Left kidney (tissue), 2 donors: Measurements from ENCODE around the gene PRR20G. TPM values are rescaled to one million over a fixed set of nuclear protein-coding genes. Genes with fewer than 3 reads are reported as not detected.

ENCODE experiments used
- DNase-seq: peaks from one replicate; pipeline ENCODE4 v3.0.0-alpha.2; 2013
- polyA plus RNA-seq: library from polyadenylated mRNA; unstranded; fragments of 120-200 nt; gene quantifications from one replicate; pipeline ENCODE4 v1.2.1, GENCODE V29; 2013; ENCODE audit not compliant: insufficient read length

PRR20G gene
- polyA plus RNA-seq, 1 donor: not detected

DNA sequence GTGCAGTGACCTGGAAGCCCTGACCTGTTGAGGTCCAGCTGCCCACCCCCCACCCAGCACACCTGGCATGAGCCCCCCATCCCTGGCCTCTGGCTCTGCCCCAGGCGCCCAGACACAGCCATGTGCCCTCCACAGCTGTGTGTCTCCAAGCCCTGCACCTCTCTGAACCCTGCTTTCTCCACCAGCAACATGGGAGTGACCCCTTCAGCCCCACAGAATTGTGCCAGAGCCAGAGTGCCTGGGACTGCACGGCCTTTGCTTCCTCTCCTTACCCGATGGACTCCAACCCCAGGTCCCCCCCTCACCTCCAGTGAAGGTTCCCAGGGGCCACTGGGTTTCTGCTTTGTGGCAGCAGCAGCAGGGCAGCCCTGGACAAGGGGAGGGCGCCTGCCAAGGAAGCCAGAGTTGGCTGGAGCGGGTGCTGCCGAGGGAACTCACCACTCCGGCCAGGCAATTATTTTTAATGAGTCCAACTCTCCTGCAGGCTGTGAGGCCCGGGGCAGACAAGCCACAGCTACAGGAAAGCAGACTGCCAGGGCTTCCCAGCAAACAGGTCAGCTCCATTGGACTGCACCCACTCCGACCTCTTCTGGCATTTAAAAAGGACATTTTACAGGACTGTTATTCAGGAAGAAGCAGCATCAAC is 24.1 kb downstream of the PRR20G start:
- DNase-seq: no peak

DNA sequence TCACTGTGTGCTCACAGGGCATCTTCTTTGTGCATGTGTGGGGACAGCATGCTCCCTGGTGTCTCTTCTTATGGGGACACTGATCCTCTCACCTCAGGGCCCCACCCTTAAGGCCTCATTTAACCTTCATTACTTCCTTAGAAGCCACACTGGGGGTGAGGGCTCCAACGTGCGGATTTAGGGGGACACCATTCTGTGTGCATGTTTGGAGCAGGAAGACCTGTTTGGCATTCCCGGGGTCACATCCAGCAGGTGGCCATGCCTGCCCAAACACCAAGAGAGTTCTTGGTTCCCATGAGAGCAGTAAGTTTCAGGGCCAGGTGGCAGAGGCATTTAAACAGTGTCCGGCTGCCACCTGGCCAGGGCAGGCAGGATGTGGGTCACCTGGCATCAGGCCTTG is 24.8 kb downstream of the PRR20G start:
- DNase-seq: no peak

DNA sequence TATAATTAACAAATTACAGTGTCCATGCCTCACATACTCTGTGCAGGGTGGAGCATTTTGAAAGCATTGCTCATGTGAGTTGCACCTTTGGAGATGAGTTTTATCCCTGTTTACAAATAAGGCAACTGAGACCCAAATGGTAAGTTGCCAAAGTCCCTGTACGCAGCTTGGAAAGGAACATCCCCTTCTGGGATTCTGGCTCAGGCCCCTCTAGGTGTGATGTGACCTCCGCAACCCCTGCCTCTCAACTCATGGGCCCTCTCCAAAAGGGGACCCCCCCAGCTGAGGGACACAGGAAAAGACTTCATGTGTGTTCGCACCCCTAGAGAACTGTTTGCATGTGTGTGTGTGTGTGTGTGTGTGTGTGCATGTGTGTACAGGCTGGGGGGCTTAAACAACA is 25.3 kb downstream of the PRR20G start:
- no peak for DNase-seq

DNA sequence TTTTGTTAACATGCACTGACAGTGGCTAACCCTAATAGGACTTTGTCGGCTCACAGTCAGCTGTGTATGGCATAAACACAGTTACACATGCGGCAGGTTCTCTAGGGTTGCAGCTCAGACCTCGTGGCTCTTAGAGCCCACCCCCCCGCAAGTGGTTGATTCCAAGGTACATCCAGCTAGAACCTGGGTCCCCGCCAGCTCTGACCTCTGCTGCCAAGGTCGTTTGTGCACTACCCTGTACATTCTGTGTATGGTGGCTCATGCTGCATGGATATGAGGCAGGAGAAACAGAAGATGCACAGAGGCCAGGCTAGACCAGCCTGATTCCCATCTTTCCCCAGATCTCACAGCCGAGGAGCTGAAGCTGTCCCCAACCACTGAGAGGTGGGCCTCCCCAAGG is 25.9 kb downstream of the PRR20G start:
- no peak for DNase-seq

DNA sequence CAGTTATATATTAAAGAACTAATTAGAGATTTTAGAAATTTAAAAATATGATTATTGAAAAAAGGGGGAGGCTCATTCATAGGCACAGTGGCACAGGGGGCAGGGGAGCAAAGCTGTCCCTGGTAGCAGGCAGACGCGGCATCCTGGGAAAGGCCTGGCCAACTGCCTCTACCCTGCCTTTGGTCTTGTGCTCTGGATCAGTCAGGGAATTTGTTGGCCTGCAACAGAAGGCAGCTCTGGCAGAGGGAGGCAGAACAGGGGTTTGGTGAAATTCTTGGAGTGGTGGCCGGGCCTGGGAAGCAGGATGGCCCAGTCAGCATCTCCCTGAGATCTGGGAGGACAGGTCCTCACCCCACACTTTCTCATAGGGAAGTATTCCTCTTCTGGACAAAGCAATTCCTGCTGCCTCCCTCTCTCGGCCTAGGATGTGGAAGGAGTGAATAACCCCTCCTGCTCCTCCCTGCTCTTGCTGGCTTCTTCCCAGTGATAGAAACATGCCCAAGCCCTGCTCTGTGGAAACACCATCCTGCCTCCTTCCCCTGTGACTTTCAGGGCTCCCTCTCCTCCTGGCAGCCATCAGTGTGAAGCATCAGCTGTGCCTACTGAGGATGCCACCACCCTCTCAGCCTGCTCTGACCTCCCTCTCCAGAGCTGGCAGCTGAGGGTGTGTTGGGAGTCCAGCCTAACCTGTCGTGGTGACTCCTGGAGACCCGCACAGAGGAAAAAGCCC is 26.9 kb downstream of the PRR20G start:
- no peak for DNase-seq

DNA sequence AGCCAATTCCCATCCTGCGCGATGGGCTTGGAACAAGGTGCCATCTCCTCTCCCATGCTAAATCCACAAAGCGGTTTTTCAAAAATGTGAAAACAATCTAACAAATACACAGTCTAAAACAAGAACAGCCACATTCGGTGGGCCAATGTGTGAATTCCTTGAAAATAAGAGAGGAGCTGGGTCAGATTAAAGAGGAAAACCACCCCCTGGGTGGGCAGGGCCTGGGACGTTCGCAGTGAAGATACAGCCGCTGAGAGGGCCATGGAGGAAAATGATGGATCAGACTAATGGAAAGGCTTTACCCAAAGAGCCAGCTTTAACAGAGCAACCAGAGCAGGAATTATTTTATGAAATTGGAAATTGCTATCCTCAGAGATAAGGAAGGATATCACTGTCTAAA is 27.4 kb downstream of the PRR20G start:
- no peak for DNase-seq

DNA sequence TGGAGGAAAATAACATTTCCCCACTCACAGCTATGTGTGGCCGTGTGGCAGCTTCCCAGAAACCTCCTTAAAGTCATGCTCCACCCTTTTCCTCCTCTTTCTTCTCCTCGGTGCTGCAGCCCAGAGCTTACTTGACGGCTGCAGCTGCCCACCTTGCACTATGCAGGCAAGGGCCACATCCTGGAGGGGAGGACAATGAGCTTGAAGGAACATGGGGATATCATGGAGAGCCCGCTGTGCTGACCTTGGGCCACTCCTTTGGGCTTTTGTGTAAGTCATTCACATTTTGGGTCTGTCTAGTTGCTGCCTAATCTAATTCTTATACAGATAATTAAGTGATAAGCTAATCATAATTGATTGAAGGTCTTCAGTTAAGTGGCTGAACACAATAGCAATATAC is 28.0 kb downstream of the PRR20G start:
- DNase-seq: no peak

DNA sequence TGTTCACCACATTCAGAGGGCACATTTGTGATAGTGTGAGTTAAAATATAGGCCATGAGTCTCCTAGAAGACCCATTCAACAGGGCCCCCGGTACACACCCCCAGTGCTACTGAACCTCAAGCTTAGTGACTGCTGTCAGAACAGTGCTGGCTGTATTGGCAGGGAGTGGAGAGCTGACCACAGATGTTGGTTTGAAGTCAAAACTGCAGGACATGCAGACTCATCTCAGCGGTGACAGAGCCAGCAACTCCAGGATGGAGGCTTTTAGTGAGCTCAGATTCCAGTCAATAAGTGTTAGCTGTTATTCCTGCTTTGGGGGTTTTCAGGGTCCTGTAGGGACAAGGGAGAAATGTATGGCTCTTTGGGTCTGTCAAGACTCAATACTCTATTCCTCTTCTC is 29.1 kb downstream of the PRR20G start:
- no peak for DNase-seq

DNA sequence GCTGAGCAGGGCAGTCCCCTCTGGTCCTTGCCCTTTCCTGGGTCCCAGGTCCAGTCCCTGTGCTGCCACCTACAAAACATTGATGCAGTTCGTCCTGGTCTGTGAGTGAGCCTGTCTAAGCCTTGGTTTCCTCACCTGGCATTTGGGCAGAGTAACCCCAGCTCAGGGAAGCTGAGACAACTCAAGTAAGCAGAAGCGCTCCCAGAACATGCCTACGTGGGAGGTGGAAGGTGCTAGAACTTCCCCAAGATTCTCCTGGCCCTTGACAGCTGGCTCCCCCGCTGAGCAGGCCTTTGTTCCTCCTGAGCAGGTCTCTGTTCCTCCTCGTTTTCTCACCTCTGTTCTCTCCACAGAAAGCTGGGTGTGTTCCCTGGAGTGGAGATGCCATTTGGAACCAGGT is 30.5 kb downstream of the PRR20G start:
- no peak for DNase-seq

DNA sequence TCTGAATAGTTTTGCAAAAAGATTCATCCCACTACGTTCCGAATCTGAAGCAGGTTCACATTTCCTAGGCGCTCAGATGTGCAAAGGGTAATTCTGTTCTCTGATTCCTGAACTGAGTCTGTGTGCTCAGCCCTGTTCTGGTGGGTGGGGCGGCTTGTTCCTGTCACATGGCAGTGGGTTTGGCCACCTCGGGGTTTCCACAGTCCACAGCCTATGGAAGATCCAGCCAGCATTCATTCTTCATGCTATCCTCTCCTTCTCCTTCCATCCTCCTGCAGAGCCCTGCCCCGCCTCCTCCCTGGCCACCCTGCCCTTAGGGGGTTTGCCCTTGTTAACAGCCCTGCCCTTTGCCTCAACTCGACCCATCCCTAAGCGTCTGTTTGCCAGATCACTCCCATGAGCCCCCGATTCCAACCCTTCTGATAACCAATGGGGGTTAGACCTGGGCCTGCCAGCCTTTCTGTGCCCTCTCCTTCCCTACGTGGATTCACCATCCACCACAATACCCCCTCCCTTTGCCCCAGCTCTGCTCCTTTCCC is 31.0 kb downstream of the PRR20G start:
- no peak for DNase-seq

DNA sequence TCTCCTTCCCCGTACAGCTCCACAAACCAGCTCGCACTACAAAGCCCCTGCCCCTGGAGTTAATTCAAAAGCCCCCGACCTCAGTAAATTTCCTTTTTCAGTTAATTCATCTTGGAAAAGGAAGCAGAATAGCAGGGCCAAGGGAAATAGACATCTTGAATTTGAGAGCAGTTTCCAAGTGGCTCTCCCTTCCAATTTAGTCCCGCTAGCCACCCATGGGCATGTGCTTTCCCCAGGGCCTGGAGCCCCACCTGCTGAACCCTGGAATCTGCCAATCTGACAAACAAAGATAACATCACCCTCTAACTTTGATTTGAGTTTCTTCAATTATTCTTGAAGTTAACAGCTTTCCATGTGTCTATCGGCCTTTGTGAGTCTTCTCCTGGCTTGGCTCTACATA is 31.7 kb downstream of the PRR20G start:
- DNase-seq: no peak

DNA sequence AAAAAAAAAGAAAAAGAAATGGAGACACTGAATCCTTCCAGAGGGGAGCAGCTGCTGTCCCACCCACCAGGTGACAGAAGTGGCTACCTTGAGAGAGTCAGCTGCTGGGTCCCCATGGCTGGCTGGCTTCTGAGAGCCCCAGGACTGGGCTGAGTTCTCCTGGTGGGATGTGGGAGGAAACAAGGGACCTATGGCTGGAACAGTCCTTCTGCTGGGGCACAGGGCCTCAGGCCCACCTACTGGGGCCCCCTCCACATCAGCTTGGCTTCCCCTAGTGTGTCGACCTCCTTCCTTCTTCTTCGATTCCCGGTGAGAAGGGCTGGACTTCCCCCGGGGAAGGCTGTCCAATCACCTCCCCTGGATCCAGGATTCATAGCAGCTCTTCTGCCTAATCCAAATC is 32.3 kb downstream of the PRR20G start:
- DNase-seq: no peak

DNA sequence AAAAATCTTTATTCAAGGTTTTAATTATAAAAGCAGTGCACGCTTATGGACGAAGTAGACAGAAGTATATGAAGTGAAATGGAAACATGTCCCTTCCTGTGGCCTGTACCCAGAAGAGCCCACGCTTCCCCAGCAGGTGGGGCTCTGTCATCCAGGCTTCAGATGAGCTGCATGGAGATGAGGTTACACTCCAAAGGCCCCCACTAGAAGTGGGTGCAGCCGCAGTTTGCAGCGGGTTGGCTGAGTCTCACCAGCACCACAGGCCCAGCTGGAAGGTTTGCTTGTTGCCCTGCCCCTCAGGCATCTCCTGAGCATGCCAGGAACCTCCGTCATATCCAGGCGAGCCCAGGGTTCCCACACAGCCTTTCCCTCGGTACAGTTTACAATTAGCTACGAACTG is 33.1 kb downstream of the PRR20G start:
- no peak for DNase-seq

DNA sequence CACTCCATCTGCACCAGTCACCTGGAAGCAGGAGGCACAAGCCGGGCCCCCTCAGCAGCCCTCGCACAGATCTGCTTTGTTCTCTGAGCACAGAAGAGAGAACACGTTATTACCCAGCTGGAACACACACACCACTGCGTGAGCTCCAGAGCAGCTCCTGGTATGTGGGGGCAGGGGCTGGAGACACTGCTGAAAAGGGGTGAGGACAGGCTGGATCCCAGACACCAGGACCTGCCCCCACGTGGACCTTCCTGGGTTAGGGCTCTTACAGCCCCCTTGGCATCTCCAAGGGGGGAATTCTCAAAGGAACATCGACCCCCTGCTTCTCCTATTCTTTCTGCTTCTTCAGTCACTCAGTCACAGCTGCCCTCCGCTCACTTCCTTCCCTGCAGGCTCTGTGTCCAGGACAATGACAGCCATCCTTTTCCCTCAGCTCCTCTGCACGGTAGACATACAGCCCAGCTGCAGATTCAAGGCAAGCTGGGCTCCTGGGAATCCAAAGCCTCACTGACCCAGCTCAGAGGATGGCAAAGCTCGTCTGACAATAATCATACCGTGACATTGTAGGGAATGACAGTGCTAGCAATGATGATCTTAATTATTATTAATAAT is 33.7 kb downstream of the PRR20G start:
- no peak for DNase-seq

DNA sequence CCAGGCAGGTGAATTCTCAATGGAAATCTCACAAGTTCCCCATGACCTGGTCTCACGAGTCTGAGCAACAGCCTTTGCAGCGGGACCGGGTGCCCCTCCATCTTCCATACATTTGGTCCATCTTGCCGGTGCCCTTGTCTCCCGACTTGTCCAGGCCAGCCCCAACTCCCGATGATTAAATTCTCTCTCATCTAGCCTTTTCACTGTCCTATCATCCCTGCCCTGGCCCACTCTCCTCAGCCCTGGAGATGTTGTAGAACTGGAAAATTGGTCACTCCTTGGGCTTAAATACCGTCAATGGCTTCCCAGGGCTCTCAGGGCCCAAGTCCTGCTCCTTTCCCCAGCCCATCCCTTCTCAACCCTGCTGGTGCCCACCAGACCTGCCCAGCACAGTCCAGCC is 34.4 kb downstream of the PRR20G start:
- no peak for DNase-seq

DNA sequence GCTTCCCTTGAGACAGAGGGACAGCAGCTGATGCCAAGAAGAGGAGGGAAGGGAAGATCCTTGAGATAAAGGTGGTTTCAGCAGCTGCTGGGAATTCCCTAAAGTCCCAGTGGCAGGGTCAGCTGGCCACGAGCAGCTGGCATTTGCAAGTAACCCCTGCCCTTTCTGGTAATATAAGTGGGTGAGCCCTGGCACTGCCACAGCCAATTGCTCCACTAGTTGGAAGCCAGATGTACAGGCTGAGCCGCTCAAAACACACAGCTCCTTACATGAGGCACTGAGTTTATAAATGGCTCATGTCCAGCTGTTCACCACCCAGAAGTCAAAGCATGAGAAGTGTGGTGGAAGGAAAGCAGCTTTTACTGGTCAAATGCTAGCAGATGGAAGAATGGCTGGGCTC is 35.4 kb downstream of the PRR20G start:
- DNase-seq: no peak

DNA sequence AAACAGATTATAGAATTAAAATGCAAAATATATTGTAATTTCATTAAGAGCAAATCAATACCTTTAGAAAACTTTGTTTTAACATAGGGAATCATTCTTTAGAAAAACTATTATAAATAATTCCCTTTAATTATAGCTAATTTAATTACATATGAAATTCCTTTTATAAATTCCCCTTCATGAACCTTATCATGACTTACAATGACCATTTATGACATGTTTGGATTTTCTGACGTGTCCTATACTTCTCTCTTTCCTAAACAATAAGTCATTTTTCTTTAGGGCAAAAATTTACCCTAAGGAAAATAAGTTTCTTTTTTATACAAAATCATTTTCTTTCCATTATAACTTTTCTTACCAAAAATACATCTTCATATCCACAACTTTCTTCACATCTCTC is 37.8 kb downstream of the PRR20G start:
- no peak for DNase-seq

DNA sequence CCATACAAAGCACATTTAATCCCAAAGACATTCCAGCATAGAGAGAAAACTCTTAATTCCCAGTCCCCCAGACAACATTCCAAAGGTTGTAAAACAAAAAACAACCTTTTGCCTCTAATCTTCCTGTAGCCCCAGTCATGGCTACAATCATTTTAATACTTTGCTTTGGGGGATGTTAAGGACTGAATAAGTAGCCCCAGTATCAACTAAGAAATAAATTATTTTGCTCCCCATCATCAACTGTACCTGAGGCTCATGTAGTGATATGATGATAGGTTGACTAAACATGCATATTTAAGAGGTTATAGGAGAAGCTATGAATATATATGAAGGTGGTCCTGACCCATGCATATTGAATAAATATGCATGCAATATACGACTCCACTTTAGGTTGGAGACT is 40.6 kb downstream of the PRR20G start:
- DNase-seq: no peak

DNA sequence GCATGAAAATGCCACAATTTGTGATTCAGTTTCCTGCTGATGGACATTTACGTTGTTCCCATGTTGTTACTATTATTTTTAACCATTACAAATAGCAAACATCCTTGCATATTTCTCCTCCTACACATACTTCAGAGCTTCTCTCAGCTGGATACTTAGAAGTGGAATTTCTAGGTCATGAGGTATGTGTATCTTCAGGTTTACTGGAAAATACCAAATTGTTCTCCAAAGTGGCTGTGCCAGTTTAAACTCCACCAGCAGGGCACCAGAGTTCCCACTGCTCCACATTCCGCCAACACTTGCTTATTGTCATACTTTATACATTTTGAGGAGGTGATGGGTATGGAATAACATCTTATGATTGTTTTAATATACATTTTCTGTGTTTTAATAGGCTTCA is 49.2 kb downstream of the PRR20G start:
- no peak for DNase-seq

DNA sequence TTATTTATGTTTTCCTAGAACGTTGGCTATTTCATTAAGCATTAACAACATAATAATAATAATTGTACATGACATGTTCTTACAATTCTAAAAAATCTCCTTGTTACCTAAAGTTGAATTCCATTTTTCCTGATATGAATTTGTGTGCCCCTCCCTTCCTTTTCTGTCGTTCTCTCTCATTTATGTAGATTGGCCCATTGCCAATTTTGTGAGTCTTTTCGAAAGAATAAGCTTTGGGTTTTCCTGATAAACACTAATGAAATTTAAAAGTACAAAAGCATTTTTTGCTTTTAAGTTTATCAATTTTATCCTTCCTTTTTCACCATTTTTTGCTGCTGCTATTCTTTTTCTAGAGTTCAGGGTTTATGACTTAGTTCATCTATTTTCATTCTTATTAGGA is 50.0 kb downstream of the PRR20G start:
- DNase-seq: no peak

DNA sequence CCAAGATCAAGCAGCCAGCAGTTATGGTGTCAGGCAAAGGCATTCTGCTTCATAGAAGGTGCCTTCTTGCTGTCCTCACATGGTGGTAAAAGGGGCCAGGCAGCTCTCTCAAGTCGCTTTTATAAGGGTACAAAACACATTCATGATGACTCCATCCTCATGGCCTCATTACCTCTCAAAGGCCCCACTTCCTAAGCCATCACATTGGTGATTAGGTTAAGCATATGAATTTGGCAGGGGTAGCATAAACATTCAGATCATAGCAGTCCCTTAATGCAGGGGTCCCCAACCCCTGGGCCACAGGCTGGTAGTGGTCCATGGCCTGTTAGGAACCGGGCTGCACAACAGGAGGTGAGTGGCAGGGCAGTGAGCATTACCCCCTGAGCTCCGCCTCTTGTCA is 52.1 kb downstream of the PRR20G start:
- DNase-seq: no peak

DNA sequence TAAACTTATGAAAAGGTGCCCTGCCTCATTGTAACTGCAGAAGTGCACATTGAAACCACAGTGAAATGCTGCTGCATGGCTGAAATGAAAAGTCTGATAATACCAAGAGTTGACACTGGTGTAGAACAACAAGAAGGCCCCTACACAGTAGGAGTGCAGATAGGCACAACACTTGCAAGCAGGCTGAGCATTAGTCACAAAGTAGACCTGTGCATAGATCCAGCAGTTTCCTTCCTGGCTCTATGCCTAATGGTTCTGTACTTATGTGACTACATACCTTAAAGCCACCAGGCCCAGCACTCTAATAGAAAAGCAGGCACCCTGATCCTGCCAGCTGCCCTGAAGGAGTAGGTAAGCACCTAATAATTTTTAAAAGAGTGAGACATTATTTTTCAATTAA is 53.1 kb downstream of the PRR20G start:
- DNase-seq: no peak
